K562 (cell line): ENCODE data around the gene CREB3L1. TPM values are rescaled to one million over a fixed set of nuclear protein-coding genes. Genes with fewer than 3 reads are reported as not detected.

ENCODE experiments used
- ARHGAP35 ChIP-seq: fragments of 450-650 bp; IDR thresholded peaks from 2 replicates; pipeline ENCODE4 v1.6.1; 2018; ENCODE audit not compliant: partially characterized antibody
- CBX3 ChIP-seq, 2 experiments: IDR thresholded peaks; 1 replicate in 1 of 2; 2 replicates in 1 of 2; pipeline ENCODE4 v1.6.1; 2012; ENCODE audit warnings: inconsistent platforms in 2 of 2, low read length in 2 of 2, borderline replicate concordance in 1 of 2, control low read depth in 1 of 2
- DACH1 ChIP-seq: fragments of 450-650 bp; IDR thresholded peaks from 2 replicates; pipeline ENCODE4 v1.6.1; 2018; ENCODE audit not compliant: partially characterized antibody
- ELK1 ChIP-seq: sonication (generic); formaldehyde crosslinking; IDR thresholded peaks from 2 replicates; pipeline ENCODE4 v1.8.1; 2022; ENCODE audit warnings: missing genetic modification reagents
- ETS2 ChIP-seq: IDR thresholded peaks from 2 replicates; pipeline ENCODE4 v1.6.1; 2016; ENCODE audit warnings: borderline replicate concordance, missing genetic modification characterization, mild to moderate bottlenecking, moderate library complexity, missing compliant biosample characterization; ENCODE audit not compliant: poor library complexity, severe bottlenecking
- GATAD2B ChIP-seq: fragments of 450-650 bp; IDR thresholded peaks from 2 replicates; pipeline ENCODE4 v1.6.1; 2017; ENCODE audit warnings: mild to moderate bottlenecking, borderline replicate concordance
- GTF2F1 ChIP-seq: IDR thresholded peaks from 2 replicates; pipeline ENCODE4 v1.6.1; 2011; ENCODE audit warnings: low read depth, low read length, improper control_type of control experiment
- HMBOX1 ChIP-seq: sonication (generic); IDR thresholded peaks from 2 replicates; pipeline ENCODE4 v1.6.1; 2016
- NCOA6 ChIP-seq: fragments of 450-650 bp; IDR thresholded peaks from 2 replicates; pipeline ENCODE4 v1.6.1; 2017; ENCODE audit warnings: mild to moderate bottlenecking
- NR3C1 ChIP-seq: sonication (generic); formaldehyde crosslinking; IDR thresholded peaks from 2 replicates; pipeline ENCODE4 v1.8.1; 2022; ENCODE audit warnings: missing genetic modification reagents
- PCBP1 ChIP-seq: fragments of 200-400 bp; formaldehyde crosslinking; IDR thresholded peaks from 2 replicates; pipeline ENCODE4 v1.6.1; 2018; ENCODE audit warnings: mild to moderate bottlenecking, low read depth, low read length; ENCODE audit not compliant: poor library complexity, severe bottlenecking
- RBFOX2 ChIP-seq: fragments of 200-400 bp; formaldehyde crosslinking; IDR thresholded peaks from 2 replicates; pipeline ENCODE4 v1.6.1; 2017; ENCODE audit warnings: low read depth, mild to moderate bottlenecking, low read length, moderate library complexity
- SMARCA5 ChIP-seq: fragments of 450-650 bp; IDR thresholded peaks from 2 replicates; pipeline ENCODE4 v1.6.1; 2016
- STAG1 ChIP-seq: sonication (generic); formaldehyde crosslinking; IDR thresholded peaks from 2 replicates; pipeline ENCODE4 v1.5.0; 2020; ENCODE audit warnings: missing genetic modification reagents, borderline replicate concordance
- STAT5B ChIP-seq: fragments of 250-450 bp; sonication (Bioruptor Pico); IDR thresholded peaks from 2 replicates; pipeline ENCODE4 v1.8.0; 2021; ENCODE audit warnings: mild to moderate bottlenecking, inconsistent platforms
- TSC22D4 ChIP-seq: fragments of 450-650 bp; IDR thresholded peaks from 2 replicates; pipeline ENCODE4 v1.6.1; 2016; ENCODE audit warnings: missing genetic modification characterization, missing biosample characterization, control low read depth
- ZNF232 ChIP-seq: sonication (generic); formaldehyde crosslinking; IDR thresholded peaks from 2 replicates; pipeline ENCODE4 v1.8.0; 2022; ENCODE audit warnings: mild to moderate bottlenecking, missing genetic modification reagents
- ZNF311 ChIP-seq: fragments of 250-450 bp; sonication (Bioruptor Pico); IDR thresholded peaks from 2 replicates; pipeline ENCODE4 v1.4.0; 2020; ENCODE audit warnings: mild to moderate bottlenecking, moderate library complexity
- ZNF57 ChIP-seq: fragments of 450-650 bp; formaldehyde crosslinking; IDR thresholded peaks from 2 replicates; pipeline ENCODE4 v1.4.0; 2020; ENCODE audit warnings: mild to moderate bottlenecking, moderate library complexity
- ZNF668 ChIP-seq: fragments of 250-450 bp; sonication (Bioruptor Pico); IDR thresholded peaks from 2 replicates; pipeline ENCODE4 v1.8.0; 2022; ENCODE audit warnings: mild to moderate bottlenecking, inconsistent platforms
- ZNF830 ChIP-seq: fragments of 250-450 bp; sonication (Bioruptor Pico); IDR thresholded peaks from 2 replicates; pipeline ENCODE4 v1.5.0; 2021; ENCODE audit warnings: mild to moderate bottlenecking
- ZSCAN29 ChIP-seq: fragments of 450-650 bp; IDR thresholded peaks from 2 replicates; pipeline ENCODE4 v1.6.1; 2017
- polyA plus RNA-seq, 8 experiments: library from polyadenylated mRNA; depleted of rRNA in 4 of 8; stranded (reverse) in 5 of 8; unstranded in 3 of 8; fragments of >200 nt; fragmentation: Nextera tagmentation in 2 of 8; fragmentation: Illumina TruSeq in 1 of 8; extraction: Ambion mirVana in 2 of 8; extraction: Trizol in 1 of 8; gene quantifications; 2 replicates each; pipeline versions ENCODE4 v1.2.1 to v1.2.3, GENCODE V29; 2011 to 2014; ENCODE audit warnings: inconsistent platforms in 1 of 8, missing spikeins in 1 of 8
- total RNA-seq, 7 experiments: library from RNA; depleted of rRNA in 6 of 7; stranded (reverse); fragments of >200 nt in 6 of 7; fragmentation: Illumina TruSeq in 2 of 7; extraction: Trizol in 2 of 7; gene quantifications; 2 replicates each; pipeline versions ENCODE4 v1.2.1 to v1.2.3, GENCODE V29; 2011 to 2021; ENCODE audit warnings: low replicate concordance in 1 of 7
- TF ChIP-seq, protein P1 (sequence below): fragments of 450-650 bp; IDR thresholded peaks from 2 replicates; pipeline ENCODE4 v1.6.1; 2016; ENCODE audit warnings: missing biosample characterization, missing genetic modification characterization
- TF ChIP-seq, protein P2 (sequence below): fragments of 450-650 bp; formaldehyde crosslinking; IDR thresholded peaks from 2 replicates; pipeline ENCODE4 v1.4.0; 2022; ENCODE audit warnings: missing genetic modification characterization
- TF ChIP-seq, protein P3 (sequence below): fragments of 250-450 bp; sonication (Bioruptor Pico); IDR thresholded peaks from 2 replicates; pipeline ENCODE4 v1.8.0; 2021; ENCODE audit warnings: mild to moderate bottlenecking, moderate library complexity

CREB3L1 gene
- total and polyA plus RNA-seq, 9 of the 15 experiments (the other 6 are each of a cell fraction or from before 2014, with no cell fraction given): 1.2 to 27.6 (median 3.7) TPM

DNA sequence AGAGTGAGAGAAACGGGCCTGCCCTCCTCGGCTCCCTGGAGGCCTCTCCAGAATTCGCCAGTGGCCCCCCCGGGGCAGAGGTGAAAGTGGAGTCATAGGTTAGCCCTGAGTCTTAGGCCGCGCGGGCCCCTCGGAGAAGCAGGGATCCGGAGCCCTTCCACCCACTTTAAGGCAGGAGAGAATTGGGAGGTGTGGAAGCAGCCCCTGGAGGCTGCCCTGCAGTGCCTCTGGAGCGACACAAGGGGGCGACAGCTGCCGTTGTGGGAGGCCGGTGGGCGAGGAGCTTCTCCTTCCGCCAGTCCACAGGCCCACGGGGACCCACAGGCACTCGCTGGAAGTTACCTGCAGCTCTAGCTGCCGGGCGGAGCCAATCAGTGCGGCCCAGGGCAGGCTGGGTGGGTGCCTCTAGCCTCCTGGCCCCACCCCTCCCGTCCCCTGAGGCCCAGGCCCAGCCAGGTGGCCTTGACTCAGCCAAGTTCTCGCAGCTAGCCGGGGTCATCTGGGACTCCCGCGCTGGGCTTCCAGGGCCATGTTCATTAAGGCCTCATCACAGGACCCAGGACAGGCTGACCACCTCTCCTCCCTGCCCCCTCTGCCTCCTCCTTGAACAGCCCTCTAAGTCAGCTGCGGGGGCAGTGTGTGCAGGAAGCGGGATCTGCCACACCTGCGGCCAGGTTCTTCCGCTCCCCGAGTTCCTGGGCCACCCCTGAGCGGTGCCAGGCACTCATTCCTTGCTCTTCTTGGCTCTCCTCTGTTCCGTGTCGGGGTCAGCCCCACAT, 74.8 kb downstream of the CREB3L1 start (continued):
- TF ChIP-seq ZNF232 (no peak), NR3C1 (CRISPR knock-in tag) (no peak), ZSCAN29 (no peak), NCOA6 (no peak), ZNF668 (no peak), SMARCA5 (no peak), HMBOX1 (no peak), CBX3 (IDR thresholded peaks at IDR 0.05; ENCODE audit: borderline replicate concordance in 1 of 2, low read length in 2 of 2) (no peak), ZNF830 (CRISPR knock-in tag) (no peak), DACH1 (no peak), PCBP1 (no peak), GATAD2B (peak; percentile 14; the same call in 1 of the 2 replicates), ZNF311 (CRISPR knock-in tag) (no peak), ETS2 (tag) (no peak), STAG1 (peak; percentile 59; the same call in 1 of the 2 replicates), STAT5B (CRISPR knock-in tag) (no peak), TSC22D4 (tag) (no peak), ELK1 (CRISPR knock-in tag) (no peak), GTF2F1 (no peak), ARHGAP35 (no peak), RBFOX2 (peak; percentile 71), ZNF57 (CRISPR knock-in tag) (no peak)
- TF ChIP-seq, protein P1, sequence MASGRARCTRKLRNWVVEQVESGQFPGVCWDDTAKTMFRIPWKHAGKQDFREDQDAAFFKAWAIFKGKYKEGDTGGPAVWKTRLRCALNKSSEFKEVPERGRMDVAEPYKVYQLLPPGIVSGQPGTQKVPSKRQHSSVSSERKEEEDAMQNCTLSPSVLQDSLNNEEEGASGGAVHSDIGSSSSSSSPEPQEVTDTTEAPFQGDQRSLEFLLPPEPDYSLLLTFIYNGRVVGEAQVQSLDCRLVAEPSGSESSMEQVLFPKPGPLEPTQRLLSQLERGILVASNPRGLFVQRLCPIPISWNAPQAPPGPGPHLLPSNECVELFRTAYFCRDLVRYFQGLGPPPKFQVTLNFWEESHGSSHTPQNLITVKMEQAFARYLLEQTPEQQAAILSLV (tag): no peak
- TF ChIP-seq, protein P2, sequence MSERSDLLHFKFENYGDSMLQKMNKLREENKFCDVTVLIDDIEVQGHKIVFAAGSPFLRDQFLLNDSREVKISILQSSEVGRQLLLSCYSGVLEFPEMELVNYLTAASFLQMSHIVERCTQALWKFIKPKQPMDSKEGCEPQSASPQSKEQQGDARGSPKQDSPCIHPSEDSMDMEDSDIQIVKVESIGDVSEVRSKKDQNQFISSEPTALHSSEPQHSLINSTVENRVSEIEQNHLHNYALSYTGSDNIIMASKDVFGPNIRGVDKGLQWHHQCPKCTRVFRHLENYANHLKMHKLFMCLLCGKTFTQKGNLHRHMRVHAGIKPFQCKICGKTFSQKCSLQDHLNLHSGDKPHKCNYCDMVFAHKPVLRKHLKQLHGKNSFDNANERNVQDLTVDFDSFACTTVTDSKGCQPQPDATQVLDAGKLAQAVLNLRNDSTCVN (CRISPR knock-in tag): no peak
- TF ChIP-seq, protein P3, sequence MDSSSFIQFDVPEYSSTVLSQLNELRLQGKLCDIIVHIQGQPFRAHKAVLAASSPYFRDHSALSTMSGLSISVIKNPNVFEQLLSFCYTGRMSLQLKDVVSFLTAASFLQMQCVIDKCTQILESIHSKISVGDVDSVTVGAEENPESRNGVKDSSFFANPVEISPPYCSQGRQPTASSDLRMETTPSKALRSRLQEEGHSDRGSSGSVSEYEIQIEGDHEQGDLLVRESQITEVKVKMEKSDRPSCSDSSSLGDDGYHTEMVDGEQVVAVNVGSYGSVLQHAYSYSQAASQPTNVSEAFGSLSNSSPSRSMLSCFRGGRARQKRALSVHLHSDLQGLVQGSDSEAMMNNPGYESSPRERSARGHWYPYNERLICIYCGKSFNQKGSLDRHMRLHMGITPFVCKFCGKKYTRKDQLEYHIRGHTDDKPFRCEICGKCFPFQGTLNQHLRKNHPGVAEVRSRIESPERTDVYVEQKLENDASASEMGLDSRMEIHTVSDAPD (CRISPR knock-in tag): no peak
